Colonic mucosa (tissue), 4 donors: ENCODE measurements around the gene EXOC8. TPM values are rescaled to one million over a fixed set of nuclear protein-coding genes. Genes with fewer than 3 reads are reported as not detected.

Experiments used
- DNase-seq: peaks from one replicate; pipeline ENCODE4 v3.0.0-alpha.2; 2020
- H3K27ac ChIP-seq: fragments of 200-600 bp; one replicate; pipeline ENCODE4 v1.8.0; 2021
- H3K27me3 ChIP-seq: fragments of 200-600 bp; one replicate; pipeline ENCODE4 v1.8.0; 2021
- H3K36me3 ChIP-seq: fragments of 200-600 bp; one replicate; pipeline ENCODE4 v1.8.0; 2021
- H3K4me1 ChIP-seq: fragments of 200-600 bp; one replicate; pipeline ENCODE4 v1.8.0; 2021; ENCODE audit warnings: mild to moderate bottlenecking
- H3K4me3 ChIP-seq: fragments of 200-600 bp; one replicate; pipeline ENCODE4 v1.8.0; 2021
- H3K9ac ChIP-seq, 2 donors: one replicate each; pipeline ENCODE4 v1.7.0; 2013; ENCODE audit warnings: control low read depth in 2 of 2, low read depth in 2 of 2, low read length in 2 of 2
- H3K9me3 ChIP-seq: fragments of 200-600 bp; one replicate; pipeline ENCODE4 v1.8.0; 2021
- intact Hi-C: fragments of 100-400 bp; cut with DNase I; formaldehyde crosslinking; loops from one replicate; pipeline ENCODE4 v1.14.1; 2022
- total RNA-seq, 2 donors: library from RNA; stranded (reverse); fragmentation: NEBNext Ultra II Directional in 1 of 2; extraction: Animal tissue kit (Norgen Biotek cat#: 25700) in 1 of 2; gene quantifications; one replicate each; pipeline ENCODE4 v1.2.1, GENCODE V29; 2021
- TF ChIP-seq, protein P1 (sequence below): fragments of 200-600 bp; IDR thresholded peaks from one replicate; pipeline ENCODE4 v1.8.0; 2022; ENCODE audit warnings: antibody characterized with exemption, mild to moderate bottlenecking
- donor health status: healthy.
- donor health status: DM: no; HTN: no; CAD: no.
- donor health status: DM: no; HTN: no; CAD: no.

Gene EXOC8
- total RNA-seq, 2 donors from 2014 or later, result 13.2 to 14.9 TPM

DNA sequence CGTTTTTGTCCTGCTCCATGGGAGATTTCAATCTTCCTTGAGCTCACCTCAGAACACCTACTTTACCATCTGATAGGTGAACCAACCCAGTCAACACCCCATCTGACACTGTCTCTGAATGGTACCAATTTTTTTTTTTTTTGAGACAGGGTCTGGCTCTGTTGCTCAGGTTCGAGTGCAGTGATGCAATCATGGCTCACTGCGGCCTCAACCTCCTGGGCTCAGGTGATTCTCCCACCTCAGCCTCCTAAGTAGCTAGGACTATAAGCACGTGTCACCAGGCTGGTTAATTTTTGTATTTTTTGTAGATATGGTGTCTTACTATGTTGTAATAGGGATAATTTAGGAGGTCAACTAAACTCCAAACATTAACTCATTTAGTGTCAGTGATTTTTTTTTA is 36.7 kb upstream of the EXOC8 start:
- H3K4me3 ChIP-seq, result no peak overlapping the region
- no peak for DNase-seq
- no peaks in the 10 kb centered on the region for H3K4me1 ChIP-seq
- no peak overlapping the region for H3K27ac ChIP-seq
- H3K36me3 ChIP-seq, result no peaks in the 10 kb centered on the region
- H3K27me3 ChIP-seq, result no peaks in the 10 kb centered on the region
- TF ChIP-seq, protein P1, sequence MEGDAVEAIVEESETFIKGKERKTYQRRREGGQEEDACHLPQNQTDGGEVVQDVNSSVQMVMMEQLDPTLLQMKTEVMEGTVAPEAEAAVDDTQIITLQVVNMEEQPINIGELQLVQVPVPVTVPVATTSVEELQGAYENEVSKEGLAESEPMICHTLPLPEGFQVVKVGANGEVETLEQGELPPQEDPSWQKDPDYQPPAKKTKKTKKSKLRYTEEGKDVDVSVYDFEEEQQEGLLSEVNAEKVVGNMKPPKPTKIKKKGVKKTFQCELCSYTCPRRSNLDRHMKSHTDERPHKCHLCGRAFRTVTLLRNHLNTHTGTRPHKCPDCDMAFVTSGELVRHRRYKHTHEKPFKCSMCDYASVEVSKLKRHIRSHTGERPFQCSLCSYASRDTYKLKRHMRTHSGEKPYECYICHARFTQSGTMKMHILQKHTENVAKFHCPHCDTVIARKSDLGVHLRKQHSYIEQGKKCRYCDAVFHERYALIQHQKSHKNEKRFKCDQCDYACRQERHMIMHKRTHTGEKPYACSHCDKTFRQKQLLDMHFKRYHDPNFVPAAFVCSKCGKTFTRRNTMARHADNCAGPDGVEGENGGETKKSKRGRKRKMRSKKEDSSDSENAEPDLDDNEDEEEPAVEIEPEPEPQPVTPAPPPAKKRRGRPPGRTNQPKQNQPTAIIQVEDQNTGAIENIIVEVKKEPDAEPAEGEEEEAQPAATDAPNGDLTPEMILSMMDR, result no peak
- no peaks in the 10 kb centered on the region for H3K9me3 ChIP-seq
- no peak overlapping the region for H3K9ac ChIP-seq
- intact Hi-C loops, result no loop called here

DNA sequence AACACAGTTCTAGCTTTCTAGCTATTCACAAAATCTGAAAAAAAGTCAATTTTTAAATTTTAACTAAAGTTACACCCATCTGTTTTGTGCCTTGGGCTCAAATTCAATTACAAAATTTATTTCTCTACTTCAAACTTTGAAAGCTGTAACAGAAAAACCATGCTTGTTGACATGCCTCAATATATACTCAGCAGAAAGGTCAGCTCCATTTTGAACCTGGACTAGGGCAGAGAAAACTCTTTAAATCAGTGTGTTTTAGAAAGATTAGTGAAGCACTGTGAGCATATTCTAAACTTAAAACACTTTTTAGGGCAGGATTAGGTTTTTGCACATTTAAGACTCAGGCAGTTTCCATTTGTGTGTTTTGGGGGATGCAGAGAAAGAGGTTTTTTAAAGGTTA is 34.8 kb upstream of the EXOC8 start:
- Histone ChIP-seq H3K9me3 (no peaks in the 10 kb centered on the region), H3K27ac (no peak overlapping the region), H3K4me3 (no peak overlapping the region), H3K9ac (no peak overlapping the region), H3K27me3 (no peaks in the 10 kb centered on the region), H3K4me1 (no peaks in the 10 kb centered on the region), H3K36me3 (no peaks in the 10 kb centered on the region)
- no peak for DNase-seq
- intact Hi-C loops, result no loop called here
- TF ChIP-seq, protein P1, result no peak

DNA sequence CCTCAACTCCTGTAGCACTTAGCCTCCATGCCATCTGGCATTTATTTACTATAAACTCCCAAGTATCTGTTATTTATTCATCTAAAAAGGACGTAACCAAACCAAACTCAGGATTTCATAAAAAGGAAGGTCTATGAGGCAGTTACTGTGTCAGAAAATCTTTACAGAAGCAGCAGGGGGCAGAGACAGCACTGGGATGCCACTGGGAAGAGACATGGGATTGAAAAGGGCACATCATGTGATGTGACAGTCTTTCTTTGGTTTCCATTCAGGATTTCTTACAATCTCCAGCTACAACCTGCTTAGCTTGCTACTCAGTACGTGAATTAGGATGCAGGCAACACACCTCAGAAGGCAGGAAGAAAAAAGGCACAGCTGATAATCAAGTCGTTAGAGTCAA is 31.6 kb upstream of the EXOC8 start:
- Histone ChIP-seq H3K4me1 (no peaks in the 10 kb centered on the region), H3K27me3 (no peaks in the 10 kb centered on the region), H3K4me3 (no peak overlapping the region), H3K9ac (no peak overlapping the region), H3K36me3 (no peaks in the 10 kb centered on the region), H3K9me3 (no peaks in the 10 kb centered on the region), H3K27ac (no peak overlapping the region)
- DNase-seq, result no peak
- intact Hi-C loops, result loop anchor here (10.0 kb wide), 1 partner anchor 56 kb away; the partner anchor contains the start of gene EGLN1
- TF ChIP-seq, protein P1, result no peak

DNA sequence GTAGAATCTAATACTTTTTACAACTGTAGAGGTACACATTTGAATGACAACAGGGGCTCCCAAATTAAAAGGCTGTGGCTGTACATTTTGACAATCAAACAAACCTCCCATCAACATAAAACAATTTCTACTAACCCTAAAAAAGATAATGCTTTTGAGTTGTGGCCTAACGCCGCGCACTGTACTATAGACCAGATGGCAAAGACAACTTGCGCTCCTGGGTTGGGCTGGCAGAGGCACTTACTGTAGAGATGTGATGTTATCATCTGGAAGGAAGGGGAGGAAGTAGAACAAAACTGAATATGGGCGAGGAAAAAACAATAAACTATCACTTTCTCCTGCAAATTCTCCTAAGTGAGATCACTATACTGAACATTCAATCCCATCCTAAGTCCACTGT is 26.5 kb upstream of the EXOC8 start:
- Histone ChIP-seq H3K4me3 (no peak overlapping the region), H3K36me3 (no peaks in the 10 kb centered on the region)
- intact Hi-C loops, result loop anchor here (10.0 kb wide), 1 partner anchor 61 kb away; the partner anchor contains the start of gene EGLN1

DNA sequence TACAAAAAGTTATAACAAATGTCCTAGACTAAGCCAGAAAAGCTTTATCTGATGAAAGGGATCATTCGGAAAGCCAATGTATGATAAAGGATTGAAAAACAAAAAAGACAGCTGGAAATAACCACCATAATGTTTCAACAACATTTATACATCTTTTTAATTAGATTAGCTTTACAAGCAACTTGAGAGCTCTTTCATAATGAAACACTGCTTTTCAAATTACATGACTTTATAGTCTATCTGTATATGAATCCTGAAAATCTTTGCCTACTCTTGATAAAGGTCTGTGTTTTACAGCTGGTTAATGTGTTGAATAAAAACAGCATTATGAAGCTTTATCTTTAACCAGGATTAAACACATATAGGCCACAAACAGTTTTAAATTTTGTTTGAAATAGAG is 26.0 kb upstream of the EXOC8 start:
- DNase-seq, result no peak
- Histone ChIP-seq H3K4me3 (no peak overlapping the region), H3K9ac (no peak overlapping the region), H3K27ac (no peak overlapping the region), H3K27me3 (no peaks in the 10 kb centered on the region), H3K36me3 (no peaks in the 10 kb centered on the region), H3K4me1 (no peaks in the 10 kb centered on the region), H3K9me3 (no peaks in the 10 kb centered on the region)
- intact Hi-C loops, result loop anchor here (10.0 kb wide), 1 partner anchor 61 kb away; the partner anchor contains the start of gene EGLN1
- TF ChIP-seq, protein P1, result no peak

More for the DNA sequence above, 26.5 kb upstream of the EXOC8 start:
- Histone ChIP-seq H3K27ac (no peak overlapping the region), H3K27me3 (no peaks in the 10 kb centered on the region), H3K9ac (no peak overlapping the region), H3K4me1 (no peaks in the 10 kb centered on the region), H3K9me3 (no peaks in the 10 kb centered on the region)
- TF ChIP-seq, protein P1, result no peak
- no peak for DNase-seq
